Stimulated activated CD4-positive, alpha-beta T cell treated with anti-CD3 and anti-CD28 coated beads, TNF-alpha, amount 100 ng/mL, for 1 hour (primary cell): ENCODE measurements around the gene PKP3.
"Not testable (repeated sequence)": the region's sequence is repeated elsewhere in the genome, so short reads cannot be mapped to it uniquely, and the experiment has no call there.

Source experiments
- DNase-seq, 3 donors: peaks; one replicate each; pipeline ENCODE4 v3.0.0-alpha.2; 2020; ENCODE audit warnings: low read depth in 3 of 3, low spot score in 1 of 3

PKP3 gene

DNA sequence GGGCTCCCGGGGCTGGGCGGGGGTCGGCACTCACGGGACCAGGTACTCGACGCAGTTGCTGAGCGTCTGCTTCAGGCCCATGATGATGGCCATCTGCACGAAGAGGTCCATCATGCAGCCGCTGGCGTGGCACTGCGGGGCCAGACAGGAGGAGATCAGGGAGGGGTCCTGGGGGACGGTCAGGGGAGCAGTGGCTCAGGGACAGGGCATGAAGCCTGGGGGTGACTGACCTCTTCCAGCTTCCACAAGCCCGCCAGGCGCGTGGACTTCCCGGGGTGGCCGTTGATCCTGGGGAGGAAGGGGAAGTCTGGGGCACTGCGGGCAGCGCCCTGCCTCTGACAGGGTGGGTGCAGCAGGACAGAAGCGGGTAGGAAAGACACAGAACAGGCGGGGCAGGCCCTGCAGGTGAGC, 26.9 kb downstream of the PKP3 start:
- DNase-seq: no peak

GRCh38 chr11:422249-422656, 28.2 kb downstream of the PKP3 start:
- no peak for DNase-seq

DNA sequence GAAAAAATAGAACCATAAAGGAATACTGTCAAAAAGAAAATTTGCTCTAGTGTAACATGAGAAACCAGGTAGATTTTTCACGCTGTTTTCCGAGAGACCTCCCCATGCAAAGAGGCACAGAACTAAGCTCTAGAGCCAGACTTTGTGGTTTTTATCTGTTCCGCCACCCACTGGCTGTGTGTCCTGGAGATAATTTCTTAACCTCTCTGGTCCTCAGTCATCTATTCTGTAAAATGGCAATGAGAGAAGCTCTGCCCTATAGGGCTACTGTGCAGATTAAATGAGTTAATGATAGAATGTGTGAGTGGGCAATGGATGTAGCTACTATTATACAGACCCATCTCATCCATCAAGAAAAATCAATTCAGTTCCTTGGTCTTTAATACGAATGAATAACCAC, 30.2 kb downstream of the PKP3 start:
- DNase-seq: no peak

DNA sequence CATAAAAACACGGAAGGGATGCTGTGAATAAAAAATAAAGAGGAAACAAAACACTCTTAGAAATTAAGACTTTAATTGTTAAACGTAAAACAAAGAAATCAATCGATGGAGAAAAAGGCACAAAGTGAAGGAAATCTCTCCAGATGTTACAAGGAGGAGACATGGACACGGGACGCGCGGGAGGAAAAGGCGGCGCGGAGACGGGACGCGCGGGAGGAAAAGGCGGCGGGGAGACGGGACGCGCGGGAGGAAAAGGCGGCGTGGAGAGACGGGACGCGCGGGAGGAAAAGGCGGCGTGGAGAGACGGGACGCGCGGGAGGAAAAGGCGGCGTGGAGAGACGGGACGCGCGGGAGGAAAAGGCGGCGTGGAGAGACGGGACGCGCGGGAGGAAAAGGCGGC, 30.8 kb downstream of the PKP3 start:
- DNase-seq: not testable (repeated sequence)

- no peak for DNase-seq
These were observed 31.3 kb downstream of the PKP3 start for GRCh38 chr11:425301-425700.

DNA sequence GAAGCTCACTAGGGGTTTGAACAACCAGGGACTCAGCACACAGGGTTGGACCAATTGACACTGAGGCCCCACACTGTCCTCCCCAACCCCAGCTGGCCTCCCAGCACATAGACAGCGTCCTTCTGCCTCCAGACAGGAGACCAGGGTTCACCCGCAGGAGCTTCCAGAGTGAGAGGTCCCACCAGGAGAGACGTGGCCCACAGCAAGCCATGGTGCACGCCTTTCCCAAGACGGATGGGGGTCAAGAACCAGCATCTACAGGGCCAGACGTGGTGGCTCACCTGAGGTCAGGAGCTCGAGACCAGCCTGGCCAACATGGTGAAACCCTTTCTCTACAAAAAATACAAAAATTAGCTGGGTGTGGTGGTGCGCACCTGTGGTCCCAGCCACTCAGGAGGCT, 32.8 kb downstream of the PKP3 start:
- no peak for DNase-seq

DNA sequence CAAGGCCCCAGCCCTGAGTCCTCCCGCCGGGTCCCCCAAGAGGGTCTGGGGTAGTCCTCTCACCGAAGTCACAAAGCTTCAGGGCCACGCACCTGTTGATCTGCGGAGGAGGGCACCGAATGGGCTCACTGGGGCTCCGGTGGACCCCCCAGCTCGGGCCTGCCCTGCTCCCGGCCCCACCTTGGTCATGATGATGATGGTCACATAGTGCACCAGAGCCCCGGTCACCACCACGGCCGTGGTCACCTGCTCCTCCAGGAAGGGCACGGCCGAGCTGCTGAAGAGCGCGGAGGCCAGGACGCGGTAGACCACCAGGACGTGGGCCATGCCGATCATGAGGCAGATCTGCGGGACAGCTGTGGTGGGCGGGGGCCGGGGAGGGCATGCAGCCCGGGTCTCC, 34.3 kb downstream of the PKP3 start:
- no peak for DNase-seq

DNA sequence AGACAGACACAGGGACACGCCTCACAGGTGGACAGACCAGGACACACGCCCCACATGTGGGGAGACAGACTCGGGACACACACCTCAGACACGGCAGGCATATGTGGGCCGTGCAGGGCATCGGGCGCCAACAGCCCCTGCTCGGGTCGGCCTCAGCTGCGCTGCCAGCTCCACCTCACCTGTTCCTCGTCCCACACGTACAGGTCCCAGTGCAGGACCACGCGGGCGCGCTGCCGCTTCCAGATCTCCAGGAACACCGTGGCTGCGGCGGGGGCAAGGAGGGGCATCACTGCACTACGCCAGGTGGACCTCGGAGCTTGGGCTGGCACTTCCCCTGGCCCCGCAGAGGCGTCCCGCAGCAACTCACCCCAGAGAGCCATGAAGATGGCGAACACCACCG, 35.4 kb downstream of the PKP3 start:
- DNase-seq: no peak

DNA sequence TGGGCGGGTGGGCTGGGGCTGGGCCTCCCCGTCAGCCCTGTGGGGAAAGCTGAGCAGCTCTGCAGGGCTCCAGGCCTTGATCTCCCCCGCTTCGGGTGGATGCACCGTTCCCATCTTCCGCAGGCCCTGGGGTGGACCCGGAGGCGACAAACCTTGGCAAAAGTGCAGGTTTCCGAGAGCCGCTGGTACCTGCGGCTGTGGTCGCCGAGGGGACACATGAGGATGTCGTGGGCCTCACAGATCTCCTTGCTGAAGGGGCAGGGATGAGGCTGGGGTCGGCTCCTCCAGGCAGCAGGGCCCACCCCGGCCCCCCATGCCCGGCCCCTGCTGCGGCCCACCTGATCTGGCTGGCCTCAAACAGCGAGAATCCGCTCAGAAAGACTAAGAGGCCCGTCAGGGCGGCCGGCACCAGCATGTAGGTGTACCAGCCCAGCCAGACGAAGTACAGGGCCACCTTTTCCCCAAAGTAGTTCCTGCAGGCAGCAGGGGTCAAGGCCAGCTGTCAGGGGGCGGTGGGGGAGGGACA, 36.0 kb downstream of the PKP3 start:
- DNase-seq: no peak

GRCh38 chr11:431921-432320, 37.9 kb downstream of the PKP3 start:
- DNase-seq: no peak

- no peak for DNase-seq
These were observed 38.6 kb downstream of the PKP3 start for GRCh38 chr11:432501-433100.

DNA sequence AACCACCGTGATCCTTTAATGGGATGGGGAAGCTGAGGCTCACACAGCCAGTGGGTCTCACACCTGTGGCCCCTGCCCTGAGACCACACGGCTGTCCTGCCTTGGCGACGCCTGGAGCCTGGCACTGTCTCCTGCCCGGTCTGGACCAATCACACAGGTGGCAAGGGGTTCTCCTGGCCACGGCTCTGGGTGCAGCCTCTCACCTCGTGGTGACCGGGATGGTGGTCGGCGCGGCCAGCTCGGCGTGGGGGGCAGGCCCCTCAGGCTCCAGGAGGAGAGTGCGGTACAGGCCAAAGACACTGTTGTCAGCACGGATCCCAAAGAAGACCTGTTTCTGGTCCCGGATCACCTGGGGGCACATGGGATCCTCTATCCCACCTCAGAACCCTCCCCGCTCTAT, 39.1 kb downstream of the PKP3 start:
- no peak for DNase-seq

- no peak for DNase-seq
These were observed 39.6 kb downstream of the PKP3 start for GRCh38 chr11:433641-434040.

- no peak for DNase-seq
These were observed 40.5 kb downstream of the PKP3 start for GRCh38 chr11:434496-434895.

GRCh38 chr11:434999-435740, 41.2 kb downstream of the PKP3 start:
- DNase-seq: not testable (repeated sequence)

- no peak for DNase-seq
These were observed 43.3 kb downstream of the PKP3 start for GRCh38 chr11:437228-437870.

DNA sequence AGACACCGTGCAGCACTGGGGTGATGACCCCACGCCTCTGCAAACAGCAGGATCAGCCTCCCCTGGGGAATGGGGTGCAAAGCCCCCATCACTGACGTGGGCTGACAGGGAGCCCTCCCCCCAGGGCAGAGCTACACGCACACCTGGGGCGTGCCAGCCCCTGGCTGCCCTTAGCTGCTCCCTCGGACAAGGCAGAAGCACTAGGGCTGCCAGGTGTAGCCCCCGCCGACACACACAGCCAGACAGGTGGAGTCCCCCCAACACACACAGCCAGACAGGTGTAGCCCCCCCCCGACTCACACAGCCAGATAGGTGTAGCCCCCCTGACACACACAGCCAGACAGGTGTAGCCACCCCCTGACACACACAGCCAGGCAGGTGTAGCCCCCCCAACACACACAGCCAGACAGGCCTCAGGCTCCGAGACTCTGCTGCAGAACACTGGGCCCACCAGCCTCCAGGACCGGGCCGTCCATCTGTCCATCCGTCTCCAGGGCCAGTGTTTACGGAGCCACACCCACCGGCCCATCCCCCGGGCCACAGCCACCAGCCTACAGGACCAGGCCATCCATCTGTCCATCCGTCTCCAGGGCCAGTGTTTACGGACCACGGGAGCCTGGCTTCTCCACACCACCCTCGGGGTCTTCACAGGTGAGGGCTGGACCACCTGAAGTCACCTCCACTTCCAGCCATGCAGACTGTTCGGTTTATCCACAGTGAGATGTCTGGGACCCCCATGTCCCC, 44.3 kb downstream of the PKP3 start:
- no peak for DNase-seq

GRCh38 chr11:439315-440064, 45.5 kb downstream of the PKP3 start:
- DNase-seq: no peak

DNA sequence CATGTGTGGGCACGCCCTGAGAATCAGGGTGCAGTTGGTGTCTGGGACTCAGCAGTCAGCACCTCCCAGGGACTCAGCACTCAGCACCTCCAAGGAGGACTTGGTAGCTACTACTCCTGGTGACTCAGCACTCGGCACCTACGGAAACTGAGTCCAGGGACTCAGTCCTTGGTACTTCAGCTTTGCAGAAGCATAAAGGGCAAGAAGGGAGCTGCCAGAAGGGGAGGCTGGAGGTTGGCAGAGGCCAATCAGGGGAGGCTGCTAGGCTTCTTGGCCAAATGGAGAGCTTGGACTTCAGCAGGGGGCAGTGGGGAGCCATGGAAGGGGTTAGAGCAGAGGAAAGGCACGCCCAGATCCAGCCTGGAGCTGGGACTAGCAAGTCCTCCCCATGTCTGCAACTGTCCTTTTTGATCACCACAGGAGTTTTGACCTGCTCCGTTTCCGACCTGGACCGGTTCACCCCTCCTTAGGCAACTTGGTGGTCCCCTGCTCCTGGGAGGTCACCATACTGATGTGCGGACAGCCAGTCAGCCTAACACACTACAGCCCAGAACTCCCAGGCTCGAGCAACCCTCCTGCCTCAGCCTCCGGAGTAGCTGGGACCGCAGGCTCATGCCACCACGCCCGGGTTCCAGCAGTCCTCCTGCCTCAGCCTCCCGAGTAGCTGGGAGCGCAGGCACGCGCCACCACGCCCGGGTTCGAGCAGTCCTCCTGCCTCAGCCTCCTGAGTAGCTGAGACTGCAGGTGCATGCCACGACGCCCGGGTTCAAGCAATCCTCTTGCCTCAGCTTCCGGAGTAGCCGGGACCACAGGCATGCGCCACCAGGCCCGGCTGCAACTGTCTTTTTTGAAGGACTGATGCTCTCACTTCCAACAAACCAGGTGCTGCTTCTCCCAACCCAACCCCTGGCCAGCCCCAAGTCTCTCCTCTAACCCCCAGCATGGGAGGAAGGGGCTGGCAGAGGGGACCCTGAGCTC, 46.3 kb downstream of the PKP3 start:
- DNase-seq: no peak

DNA sequence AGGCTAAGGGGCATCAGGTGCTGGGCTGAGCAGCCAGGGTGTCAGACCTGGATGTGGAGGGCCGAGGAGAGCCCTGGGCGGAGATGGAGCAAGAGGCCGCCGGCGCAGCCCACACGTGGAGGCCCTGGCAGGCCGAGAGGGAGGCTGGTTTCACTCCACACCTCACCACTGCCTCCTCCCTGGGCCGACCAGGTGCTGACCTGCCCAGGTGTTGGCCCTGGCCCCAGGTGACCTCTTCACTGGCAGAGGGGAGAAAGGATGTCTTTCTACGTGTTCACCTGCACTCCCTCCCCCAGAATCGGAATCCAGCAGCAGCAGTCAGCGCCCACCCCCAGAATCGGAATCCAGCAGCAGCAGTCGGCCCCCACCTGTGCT, 47.0 kb downstream of the PKP3 start:
- no peak for DNase-seq
